GM18867 (cell line): ENCODE data around the gene SLC38A1.
"Not testable (repeated sequence)": the region's sequence is repeated elsewhere in the genome, so short reads cannot be mapped to it uniquely, and the experiment has no call there.

Source experiments
- ATAC-seq: cut with Tn5 transposase; IDR thresholded peaks from one replicate; pipeline ENCODE4 v1.9.1; 2021; ENCODE audit warnings: mild to moderate bottlenecking, moderate library complexity; ENCODE audit not compliant: unreplicated experiment

SLC38A1 gene

GRCh38 chr12:46265102-46265501 is 3.7 kb downstream of the SLC38A1 start:
- ATAC-seq: no peak

- ATAC-seq: no peak
Measured at GRCh38 chr12:46264057-46264456, 4.8 kb downstream of the SLC38A1 start.

GRCh38 chr12:46263140-46264016 is 5.5 kb downstream of the SLC38A1 start:
- no peak for ATAC-seq

- ATAC-seq: no peak
Measured at GRCh38 chr12:46261646-46262045, 7.2 kb downstream of the SLC38A1 start.

- no peak for ATAC-seq
Measured at GRCh38 chr12:46260913-46261476, 7.8 kb downstream of the SLC38A1 start.

- ATAC-seq: no peak
Measured at GRCh38 chr12:46260124-46260912, 8.5 kb downstream of the SLC38A1 start.

GRCh38 chr12:46259713-46260112 is 9.1 kb downstream of the SLC38A1 start:
- no peak for ATAC-seq

- no peak for ATAC-seq
Measured at GRCh38 chr12:46259071-46259470, 9.8 kb downstream of the SLC38A1 start.

- ATAC-seq: no peak
Measured at GRCh38 chr12:46258129-46258528, 10.7 kb downstream of the SLC38A1 start.

GRCh38 chr12:46256942-46257341 is 11.9 kb downstream of the SLC38A1 start:
- no peak for ATAC-seq

- no peak for ATAC-seq
Measured at GRCh38 chr12:46253544-46254162, 15.2 kb downstream of the SLC38A1 start.

GRCh38 chr12:46251994-46252393 is 16.8 kb downstream of the SLC38A1 start:
- not testable (repeated sequence) for ATAC-seq

- not testable (repeated sequence) for ATAC-seq
Measured at GRCh38 chr12:46249960-46250359, 18.9 kb downstream of the SLC38A1 start.

- ATAC-seq: no peak
Measured at GRCh38 chr12:46246021-46246700, 22.7 kb downstream of the SLC38A1 start.

- no peak for ATAC-seq
Measured at GRCh38 chr12:46244997-46245396, 23.8 kb downstream of the SLC38A1 start.

- no peak for ATAC-seq
Measured at GRCh38 chr12:46244273-46244915, 24.4 kb downstream of the SLC38A1 start.

- no peak for ATAC-seq
Measured at GRCh38 chr12:46242569-46242968, 26.3 kb downstream of the SLC38A1 start.

GRCh38 chr12:46240436-46240835 is 28.4 kb downstream of the SLC38A1 start:
- no peak for ATAC-seq

- ATAC-seq: no peak
Measured at GRCh38 chr12:46238821-46239220, 30.0 kb downstream of the SLC38A1 start.
